Activated CD8-positive, alpha-beta T cell treated with anti-CD3 and anti-CD28 coated beads for 36 hours (primary cell): ENCODE data around the gene HS6ST1. TPM values are rescaled to one million over a fixed set of nuclear protein-coding genes. Genes with fewer than 3 reads are reported as not detected.

Experiments used
- ATAC-seq: fragments of 200-7000 bp; cut with Tn5 transposase; one replicate; pipeline ENCODE4 v1.10.0; 2021; ENCODE audit warnings: mild to moderate bottlenecking, moderate library complexity
- CTCF ChIA-PET: fragments of 350-600 bp; sonication (Branson Sonifier 250); formaldehyde crosslinking; loops from one replicate; lab custom pipeline; 2021; ENCODE audit warnings: antibody characterized with exemption; lab: Charles Lee
- POLR2A ChIA-PET: fragments of 350-600 bp; sonication (Branson Sonifier 250); formaldehyde crosslinking; loops from one replicate; lab custom pipeline; 2021; ENCODE audit warnings: antibody characterized with exemption; lab: Charles Lee
- DNase-seq: peaks from one replicate; pipeline ENCODE4 v3.0.0-alpha.2; 2020
- H3K27ac Mint-ChIP-seq: one replicate; pipeline ENCODE4 v1.8.0; 2021; ENCODE audit warnings: mild to moderate bottlenecking, mixed read lengths
- H3K27me3 Mint-ChIP-seq: one replicate; pipeline ENCODE4 v1.8.0; 2021; ENCODE audit warnings: mixed read lengths
- H3K36me3 Mint-ChIP-seq: one replicate; pipeline ENCODE4 v1.8.0; 2021; ENCODE audit warnings: low read depth, mixed read lengths
- H3K4me1 Mint-ChIP-seq: one replicate; pipeline ENCODE4 v1.8.0; 2021; ENCODE audit warnings: low read depth, mixed read lengths
- H3K4me3 Mint-ChIP-seq: one replicate; pipeline ENCODE4 v1.8.0; 2021; ENCODE audit warnings: mild to moderate bottlenecking, moderate library complexity, mixed read lengths
- H3K9me3 Mint-ChIP-seq: one replicate; pipeline ENCODE4 v1.8.0; 2021; ENCODE audit warnings: mixed read lengths
- intact Hi-C: fragments of 100-400 bp; cut with micrococcal nuclease; formaldehyde crosslinking; loops from one replicate; pipeline ENCODE4 v1.10.0; 2022
- total RNA-seq, 2 experiments: library from RNA; stranded (reverse); gene quantifications; one replicate each; pipeline ENCODE4 v1.2.3, GENCODE V29; 2021
- TF ChIP-seq, protein P1 (sequence below): fragments of 200-600 bp; IDR thresholded peaks from one replicate; pipeline ENCODE4 v1.8.0; 2022; ENCODE audit warnings: antibody characterized with exemption, mild to moderate bottlenecking

The HS6ST1 gene
- total RNA-seq, 2 experiments from 2014 or later: 12.5 to 13.0 TPM

DNA sequence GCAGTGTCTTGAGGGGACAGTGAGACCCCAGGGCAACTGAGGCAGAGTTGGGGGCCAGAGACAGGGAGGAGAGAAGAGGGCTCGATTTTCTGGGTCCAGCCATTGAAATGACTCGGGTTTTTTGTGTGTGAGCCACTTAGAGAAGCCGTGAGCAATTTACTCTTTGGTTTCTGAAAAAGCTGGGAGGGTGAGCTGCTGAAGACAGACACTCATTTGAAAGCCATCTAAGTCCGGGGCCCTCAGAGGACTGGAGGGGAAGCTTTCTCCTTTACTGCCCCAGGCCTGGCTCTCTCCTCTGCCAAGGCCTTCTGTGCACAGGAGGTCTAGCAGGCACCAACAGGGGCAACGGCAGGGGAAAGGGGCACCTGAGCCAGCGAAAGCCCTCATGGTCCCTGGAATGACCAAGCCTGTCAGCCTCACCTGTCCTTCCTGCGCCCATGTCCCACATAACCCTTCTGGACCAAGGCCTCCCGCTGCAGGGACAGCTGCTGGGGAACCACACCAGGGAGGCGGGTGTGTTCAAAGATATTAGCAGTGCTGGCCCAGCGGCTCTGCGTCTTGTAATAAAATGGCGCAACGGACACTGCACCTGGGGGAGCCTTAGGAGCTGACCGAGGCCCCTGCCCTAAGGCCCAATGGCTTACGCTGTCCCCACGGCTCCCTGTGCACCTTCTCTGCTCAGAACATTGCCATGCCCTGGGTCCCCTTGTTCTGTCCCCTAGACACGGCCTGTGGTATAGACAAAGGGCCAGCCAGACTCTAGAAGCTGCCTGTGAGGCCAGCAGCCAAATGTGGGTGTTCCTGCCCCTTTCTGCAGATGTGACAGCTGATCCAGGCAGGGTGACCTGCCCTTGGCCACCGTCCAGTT, 45.8 kb downstream of the HS6ST1 start:
- DNase-seq (no peak), ATAC-seq (no peak)
- Mint-ChIP-seq H3K36me3 (peaks cover 20% of the 10 kb centered on the region), H3K4me1 (peaks cover 3% of the 10 kb centered on the region), H3K27ac (no peak overlapping the region), H3K4me3 (no peak overlapping the region), H3K9me3 (peaks cover 12% of the 10 kb centered on the region), H3K27me3 (no peaks in the 10 kb centered on the region)
- intact Hi-C loops: no loop called here
- TF ChIP-seq, protein P1, sequence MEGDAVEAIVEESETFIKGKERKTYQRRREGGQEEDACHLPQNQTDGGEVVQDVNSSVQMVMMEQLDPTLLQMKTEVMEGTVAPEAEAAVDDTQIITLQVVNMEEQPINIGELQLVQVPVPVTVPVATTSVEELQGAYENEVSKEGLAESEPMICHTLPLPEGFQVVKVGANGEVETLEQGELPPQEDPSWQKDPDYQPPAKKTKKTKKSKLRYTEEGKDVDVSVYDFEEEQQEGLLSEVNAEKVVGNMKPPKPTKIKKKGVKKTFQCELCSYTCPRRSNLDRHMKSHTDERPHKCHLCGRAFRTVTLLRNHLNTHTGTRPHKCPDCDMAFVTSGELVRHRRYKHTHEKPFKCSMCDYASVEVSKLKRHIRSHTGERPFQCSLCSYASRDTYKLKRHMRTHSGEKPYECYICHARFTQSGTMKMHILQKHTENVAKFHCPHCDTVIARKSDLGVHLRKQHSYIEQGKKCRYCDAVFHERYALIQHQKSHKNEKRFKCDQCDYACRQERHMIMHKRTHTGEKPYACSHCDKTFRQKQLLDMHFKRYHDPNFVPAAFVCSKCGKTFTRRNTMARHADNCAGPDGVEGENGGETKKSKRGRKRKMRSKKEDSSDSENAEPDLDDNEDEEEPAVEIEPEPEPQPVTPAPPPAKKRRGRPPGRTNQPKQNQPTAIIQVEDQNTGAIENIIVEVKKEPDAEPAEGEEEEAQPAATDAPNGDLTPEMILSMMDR: no peak
- ChIA-PET CTCF (no interaction called here), POLR2A (no interaction called here)

DNA sequence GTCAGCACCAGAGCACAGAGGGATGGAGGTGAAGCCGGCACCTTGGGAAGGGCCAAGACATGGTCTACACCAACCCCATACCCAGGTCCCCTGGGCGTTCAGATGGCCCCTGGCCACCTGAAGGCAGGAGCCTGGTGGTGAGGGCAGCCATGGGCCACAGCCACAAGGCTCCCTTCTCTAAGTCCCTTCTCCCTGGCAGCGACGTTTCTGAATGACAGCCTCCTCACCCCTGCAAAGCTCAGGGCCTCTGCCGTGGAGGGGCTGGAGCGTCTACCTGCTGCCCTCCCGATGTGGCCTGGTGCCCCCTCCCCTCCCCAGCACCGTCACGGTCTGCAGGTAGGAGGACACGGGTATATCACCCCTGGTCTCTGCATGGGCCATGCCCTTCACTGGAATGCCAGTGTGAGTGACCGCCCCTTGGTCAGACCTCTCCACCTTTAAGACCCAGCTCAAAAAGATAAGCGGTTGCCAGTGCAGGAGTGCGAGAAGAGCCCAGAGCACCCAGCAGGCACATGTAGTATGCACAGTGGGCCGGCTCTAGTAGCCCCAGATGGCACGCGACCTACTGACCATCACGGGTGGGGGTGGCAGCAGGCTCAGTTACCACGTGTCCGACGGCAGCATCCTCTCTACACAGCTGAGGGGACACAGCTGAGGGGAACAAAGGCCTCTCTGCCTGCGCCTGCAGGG, 46.6 kb downstream of the HS6ST1 start:
- no peak overlapping the region for H3K4me3 Mint-ChIP-seq
- CTCF ChIA-PET: no interaction called here
- TF ChIP-seq, protein P1: no peak
- H3K4me1 Mint-ChIP-seq: peaks cover 3% of the 10 kb centered on the region
- H3K36me3 Mint-ChIP-seq: peaks cover 20% of the 10 kb centered on the region
- H3K27me3 Mint-ChIP-seq: no peaks in the 10 kb centered on the region
- H3K27ac Mint-ChIP-seq: no peak overlapping the region
- intact Hi-C loops: no loop called here
- peaks cover 12% of the 10 kb centered on the region for H3K9me3 Mint-ChIP-seq
- DNase-seq (no peak), ATAC-seq (no peak)
- POLR2A ChIA-PET: no interaction called here

DNA sequence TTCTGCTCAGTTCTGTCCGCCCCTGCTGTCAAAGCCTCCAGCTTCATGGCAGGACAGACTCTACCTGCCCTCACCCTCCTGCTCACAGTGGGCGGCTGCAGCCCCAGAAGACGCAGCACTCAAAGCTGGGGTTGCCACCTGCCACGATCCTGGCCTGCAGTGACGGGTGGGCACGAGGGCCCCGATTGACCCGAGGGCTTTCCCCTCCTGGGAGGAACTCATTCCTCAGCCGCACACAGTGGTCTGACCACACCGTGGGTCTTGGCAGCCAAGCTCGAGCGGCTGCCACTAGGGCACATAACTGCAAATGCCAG, 47.1 kb downstream of the HS6ST1 start:
- Mint-ChIP-seq H3K27ac (no peak overlapping the region), H3K4me3 (no peak overlapping the region), H3K27me3 (no peaks in the 10 kb centered on the region), H3K9me3 (peaks cover 12% of the 10 kb centered on the region), H3K4me1 (peaks cover 3% of the 10 kb centered on the region), H3K36me3 (peaks cover 20% of the 10 kb centered on the region)
- intact Hi-C loops: no loop called here
- CTCF ChIA-PET: no interaction called here
- ATAC-seq (no peak), DNase-seq (no peak)
- POLR2A ChIA-PET: no interaction called here
- TF ChIP-seq, protein P1: no peak

DNA sequence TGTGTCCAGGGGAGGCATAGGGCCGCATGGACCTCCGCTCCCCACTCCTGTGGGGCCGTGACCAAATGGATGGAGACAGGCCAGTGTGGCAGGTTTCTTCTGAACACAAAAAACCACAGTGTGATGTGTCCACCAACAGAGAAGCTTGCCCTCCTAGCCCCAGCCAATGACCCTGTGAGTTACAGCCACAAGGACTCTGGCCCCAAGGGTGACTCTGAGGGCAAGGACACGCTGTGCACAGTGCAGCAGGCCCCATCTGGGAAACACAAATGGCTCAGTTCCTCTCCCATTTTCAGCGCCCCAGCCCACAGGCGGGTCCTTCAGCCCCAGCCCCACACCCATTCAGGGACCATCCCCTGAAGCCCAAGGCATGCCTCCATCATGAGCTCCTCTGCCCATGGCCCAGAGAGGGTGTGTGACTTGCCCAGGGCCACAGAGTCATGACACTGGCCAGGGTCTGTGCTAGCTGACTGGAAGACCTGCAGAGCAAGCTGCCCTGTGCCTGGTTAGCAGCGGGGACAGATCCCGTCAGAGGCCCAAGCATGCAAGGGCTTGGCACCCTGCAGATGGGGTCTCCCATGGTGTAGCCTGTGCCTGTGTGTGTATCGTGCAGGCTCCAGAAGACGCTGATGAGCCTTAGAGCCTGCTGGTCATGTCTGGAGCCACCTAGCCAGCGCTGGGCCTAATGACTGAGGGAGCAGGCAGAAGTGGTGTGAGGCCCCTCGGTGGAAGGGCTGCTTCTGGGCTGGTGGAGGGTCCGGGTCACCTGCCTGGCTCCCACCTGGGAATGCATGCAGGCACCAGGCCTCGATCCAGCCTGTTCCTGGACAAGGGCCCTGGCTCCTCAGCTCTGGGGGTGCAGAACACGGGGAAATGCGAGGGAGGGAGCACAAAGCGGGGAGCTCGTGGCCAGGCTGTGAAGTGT, 47.7 kb downstream of the HS6ST1 start:
- H3K4me3 Mint-ChIP-seq: no peak overlapping the region
- peaks cover 3% of the 10 kb centered on the region for H3K4me1 Mint-ChIP-seq
- H3K36me3 Mint-ChIP-seq: peaks cover 17% of the 10 kb centered on the region
- no peak for DNase-seq
- H3K9me3 Mint-ChIP-seq: peaks cover 12% of the 10 kb centered on the region
- no peaks in the 10 kb centered on the region for H3K27me3 Mint-ChIP-seq
- ChIA-PET CTCF (no interaction called here), POLR2A (no interaction called here)
- no peak for ATAC-seq
- no peak overlapping the region for H3K27ac Mint-ChIP-seq
- intact Hi-C loops: no loop called here
- TF ChIP-seq, protein P1: no peak
